GM23248 (cell line): Measurements from ENCODE around the gene ZBTB16. TPM values are rescaled to one million over a fixed set of nuclear protein-coding genes. Genes with fewer than 3 reads are reported as not detected.

Experiments
- DNase-seq: peaks from one replicate; pipeline ENCODE4 v3.0.0-alpha.2; 2015
- H2AFZ ChIP-seq: fragments of 200-600 bp; sonication (generic); 2 replicates; pipeline ENCODE4 v1.6.1; 2016; ENCODE audit warnings: antibody characterized with exemption
- H3F3A ChIP-seq: fragments of 200-600 bp; sonication (generic); 2 replicates; pipeline ENCODE4 v1.6.1; 2016; ENCODE audit warnings: mild to moderate bottlenecking, antibody characterized with exemption, mixed run types; ENCODE audit not compliant: insufficient read depth
- H3K27ac ChIP-seq: fragments of 200-600 bp; sonication (generic); 2 replicates; pipeline ENCODE4 v1.5.1; 2016; ENCODE audit warnings: mild to moderate bottlenecking
- H3K27me3 ChIP-seq: fragments of 200-600 bp; sonication (generic); replicated peaks from 2 replicates; pipeline ENCODE4 v1.6.1; 2016; ENCODE audit warnings: mild to moderate bottlenecking; ENCODE audit not compliant: insufficient read depth
- H3K36me3 ChIP-seq: fragments of 200-600 bp; sonication (generic); 2 replicates; pipeline ENCODE4 v1.6.1; 2016; ENCODE audit warnings: low read depth, mild to moderate bottlenecking
- H3K4me1 ChIP-seq: fragments of 200-600 bp; sonication (generic); 2 replicates; pipeline ENCODE4 v1.6.1; 2016; ENCODE audit warnings: mild to moderate bottlenecking; ENCODE audit not compliant: insufficient read depth
- H3K4me2 ChIP-seq: fragments of 200-600 bp; sonication (generic); one replicate; pipeline ENCODE4 v1.6.1; 2016; ENCODE audit warnings: mild to moderate bottlenecking; ENCODE audit not compliant: unreplicated experiment
- H3K4me3 ChIP-seq: fragments of 200-600 bp; sonication (generic); 2 replicates; pipeline ENCODE4 v1.5.1; 2016; ENCODE audit warnings: mild to moderate bottlenecking
- H3K79me2 ChIP-seq: fragments of 200-600 bp; sonication (generic); 2 replicates; pipeline ENCODE4 v1.6.1; 2016; ENCODE audit warnings: mild to moderate bottlenecking; ENCODE audit not compliant: insufficient read depth
- H3K9ac ChIP-seq: fragments of 200-600 bp; sonication (generic); 2 replicates; pipeline ENCODE4 v1.6.1; 2016; ENCODE audit warnings: mild to moderate bottlenecking
- H3K9me2 ChIP-seq: fragments of 200-600 bp; sonication (generic); 2 replicates; pipeline ENCODE4 v1.6.1; 2016; ENCODE audit warnings: mixed run types, mild to moderate bottlenecking, moderate library complexity; ENCODE audit not compliant: insufficient read depth
- H3K9me3 ChIP-seq: fragments of 200-600 bp; sonication (generic); one replicate; pipeline ENCODE4 v1.6.1; 2017; ENCODE audit warnings: low read depth
- H4K20me1 ChIP-seq: fragments of 200-600 bp; sonication (generic); 2 replicates; pipeline ENCODE4 v1.6.0; 2016; ENCODE audit not compliant: insufficient read depth
- EZH2 ChIP-seq: fragments of 200-600 bp; sonication (generic); IDR thresholded peaks from 2 replicates; pipeline ENCODE4 v1.6.1; 2018; ENCODE audit warnings: antibody characterized with exemption, mild to moderate bottlenecking; ENCODE audit not compliant: insufficient read depth, poor library complexity, severe bottlenecking
- EZH2phosphoT487 ChIP-seq: fragments of 200-600 bp; sonication (generic); IDR thresholded peaks from 2 replicates; pipeline ENCODE4 v1.6.1; 2018; ENCODE audit warnings: antibody characterized with exemption, moderate library complexity, mild to moderate bottlenecking, low read depth; ENCODE audit not compliant: insufficient read depth
- WGBS, 2 experiments: methylation state at CpG; one replicate each; pipeline ENCODE4 v1.1.6; 2015 to 2017; ENCODE audit warnings: low lambda C conversion rate in 2 of 2, low coverage in 1 of 2; ENCODE audit errors: missing lambda C conversion rate in 2 of 2; 5-methylcytosine and 5-hydroxymethylcytosine counted together
- in situ Hi-C: fragments of 300-500 bp; cut with MboI; formaldehyde crosslinking; loops from 2 replicates; pipeline ENCODE4 v1.15.0; 2020
- polyA plus RNA-seq: library from polyadenylated mRNA; unstranded; fragments of >200 nt; fragmentation: Nextera tagmentation; extraction: Ambion mirVana; gene quantifications from 2 replicates; pipeline ENCODE4 v1.2.1, GENCODE V29; 2016
- total RNA-seq: library from RNA; depleted of rRNA; stranded (reverse); fragments of >200 nt; shearing (Covaris generic); gene quantifications from 2 replicates; pipeline ENCODE4 v1.2.3, GENCODE V29; 2014

Gene ZBTB16
- total and polyA plus RNA-seq, 2 experiments from 2014 or later = not detected

- in situ Hi-C loops = no loop called here
- no peaks in the 10 kb centered on the region for H3F3A ChIP-seq
- no peaks in the 10 kb centered on the region for H3K36me3 ChIP-seq
- no peak overlapping the region for H3K9ac ChIP-seq
- no peaks in the 10 kb centered on the region for H3K9me2 ChIP-seq
- 64 to 68% methylated on average over 3 of the region's 3 CpGs for WGBS, 2 experiments
- no peaks in the 10 kb centered on the region for H4K20me1 ChIP-seq
- no peak for TF ChIP-seq EZH2phosphoT487
- TF ChIP-seq EZH2 = no peak
- no peaks in the 10 kb centered on the region for H3K9me3 ChIP-seq
- H3K79me2 ChIP-seq = no peaks in the 10 kb centered on the region
- peak; percentile 27 for DNase-seq
- H3K27me3 ChIP-seq = peaks cover 11% of the 10 kb centered on the region; the same call in 1 of the 2 replicates
- no peaks in the 10 kb centered on the region for H3K4me1 ChIP-seq
- H3K27ac ChIP-seq = no peak overlapping the region
- H3K4me3 ChIP-seq = no peak overlapping the region
- H2AFZ ChIP-seq = no peak overlapping the region
- no peak overlapping the region for H3K4me2 ChIP-seq
These were observed 177.3 kb downstream of the ZBTB16 start for GRCh38 chr11:114236829-114237228.

- H3K9ac ChIP-seq = no peak overlapping the region
- no peaks in the 10 kb centered on the region for H3K9me3 ChIP-seq
- H2AFZ ChIP-seq = no peak overlapping the region
- no peaks in the 10 kb centered on the region for H4K20me1 ChIP-seq
- no peak for TF ChIP-seq EZH2phosphoT487
- TF ChIP-seq EZH2 = no peak
- no peak overlapping the region for H3K4me2 ChIP-seq
- no peaks in the 10 kb centered on the region for H3K9me2 ChIP-seq
- DNase-seq = no peak
- peaks cover 11% of the 10 kb centered on the region; the same call in 1 of the 2 replicates for H3K27me3 ChIP-seq
- no peaks in the 10 kb centered on the region for H3K79me2 ChIP-seq
- in situ Hi-C loops = no loop called here
- no peak overlapping the region for H3K4me3 ChIP-seq
- no peak overlapping the region for H3K27ac ChIP-seq
- 80 to 81% methylated on average over 16 of the region's 16 CpGs for WGBS, 2 experiments
- H3F3A ChIP-seq = no peaks in the 10 kb centered on the region
- H3K4me1 ChIP-seq = no peaks in the 10 kb centered on the region
- no peaks in the 10 kb centered on the region for H3K36me3 ChIP-seq
These were observed 178.1 kb downstream of the ZBTB16 start for GRCh38 chr11:114237321-114238280.

GRCh38 chr11:114239753-114240161 lies 180.2 kb downstream of the ZBTB16 start:
- no peak for DNase-seq
- 82 to 89% methylated on average over 6 of the region's 6 CpGs for WGBS, 2 experiments
- H3K4me3 ChIP-seq = no peak overlapping the region
- H3K4me1 ChIP-seq = no peaks in the 10 kb centered on the region
- no peaks in the 10 kb centered on the region for H3K79me2 ChIP-seq
- H3K9me2 ChIP-seq = no peaks in the 10 kb centered on the region
- H3F3A ChIP-seq = no peaks in the 10 kb centered on the region
- in situ Hi-C loops = no loop called here
- TF ChIP-seq EZH2 (no peak), EZH2phosphoT487 (no peak)
- H3K36me3 ChIP-seq = no peaks in the 10 kb centered on the region
- H3K4me2 ChIP-seq = no peak overlapping the region
- no peak overlapping the region for H3K9ac ChIP-seq
- H4K20me1 ChIP-seq = no peaks in the 10 kb centered on the region
- no peaks in the 10 kb centered on the region for H3K27me3 ChIP-seq
- H2AFZ ChIP-seq = no peak overlapping the region
- no peaks in the 10 kb centered on the region for H3K9me3 ChIP-seq
- no peak overlapping the region for H3K27ac ChIP-seq

GRCh38 chr11:114242032-114242431 lies 182.5 kb downstream of the ZBTB16 start:
- H2AFZ ChIP-seq = no peak overlapping the region
- H3K4me2 ChIP-seq = no peak overlapping the region
- H3K79me2 ChIP-seq = no peaks in the 10 kb centered on the region
- no peaks in the 10 kb centered on the region for H3F3A ChIP-seq
- H3K36me3 ChIP-seq = no peaks in the 10 kb centered on the region
- no peaks in the 10 kb centered on the region for H4K20me1 ChIP-seq
- H3K9me3 ChIP-seq = no peaks in the 10 kb centered on the region
- no peak overlapping the region for H3K4me3 ChIP-seq
- no peaks in the 10 kb centered on the region for H3K27me3 ChIP-seq
- no peaks in the 10 kb centered on the region for H3K4me1 ChIP-seq
- DNase-seq = no peak
- in situ Hi-C loops = no loop called here
- TF ChIP-seq EZH2phosphoT487 (no peak), EZH2 (no peak)
- 82% methylated on average over 15 of the region's 15 CpGs for WGBS, 2 experiments
- no peaks in the 10 kb centered on the region for H3K9me2 ChIP-seq
- H3K9ac ChIP-seq = no peak overlapping the region
- H3K27ac ChIP-seq = no peak overlapping the region
